ENCODE results near the gene SDC3.

The SDC3 gene

GRCh38 chr1:30855686-30856259, 52.8 kb downstream of the SDC3 start:
- in situ Hi-C loops (cut with MboI; ENCODE audit: low sequenced_read_pairs) = no loop called here

GRCh38 chr1:30853350-30853749, 55.2 kb downstream of the SDC3 start:
- in situ Hi-C loops (cut with MboI; ENCODE audit: low sequenced_read_pairs) = no loop called here

- in situ Hi-C loops (cut with MboI; ENCODE audit: low sequenced_read_pairs) = no loop called here
Observed at GRCh38 chr1:30852026-30852425, 56.5 kb downstream of the SDC3 start.

GRCh38 chr1:30851286-30851685, 57.3 kb downstream of the SDC3 start:
- in situ Hi-C loops (cut with MboI; ENCODE audit: low sequenced_read_pairs) = no loop called here

GRCh38 chr1:30850607-30851006, 58.0 kb downstream of the SDC3 start:
- in situ Hi-C loops (cut with MboI; ENCODE audit: low sequenced_read_pairs) = no loop called here

GRCh38 chr1:30848130-30848529, 60.4 kb downstream of the SDC3 start:
- in situ Hi-C loops (cut with MboI; ENCODE audit: low sequenced_read_pairs) = no loop called here

- in situ Hi-C loops (cut with MboI; ENCODE audit: low sequenced_read_pairs) = no loop called here
Observed at GRCh38 chr1:30847358-30847972, 61.1 kb downstream of the SDC3 start.

- in situ Hi-C loops (cut with MboI; ENCODE audit: low sequenced_read_pairs) = no loop called here
Observed at GRCh38 chr1:30846587-30846986, 62.0 kb downstream of the SDC3 start.

GRCh38 chr1:30845904-30846290, 62.7 kb downstream of the SDC3 start:
- in situ Hi-C loops (cut with MboI; ENCODE audit: low sequenced_read_pairs) = no loop called here

- in situ Hi-C loops (cut with MboI; ENCODE audit: low sequenced_read_pairs) = no loop called here
Observed at GRCh38 chr1:30845237-30845903, 63.2 kb downstream of the SDC3 start.

- in situ Hi-C loops (cut with MboI; ENCODE audit: low sequenced_read_pairs) = no loop called here
Observed at GRCh38 chr1:30844631-30845030, 63.9 kb downstream of the SDC3 start.

- in situ Hi-C loops (cut with MboI; ENCODE audit: low sequenced_read_pairs) = no loop called here
Observed at GRCh38 chr1:30842697-30843354, 65.7 kb downstream of the SDC3 start.

GRCh38 chr1:30840904-30841598, 67.5 kb downstream of the SDC3 start:
- in situ Hi-C loops (cut with MboI; ENCODE audit: low sequenced_read_pairs) = no loop called here

- in situ Hi-C loops (cut with MboI; ENCODE audit: low sequenced_read_pairs) = no loop called here
Observed at GRCh38 chr1:30839827-30840359, 68.7 kb downstream of the SDC3 start.

- in situ Hi-C loops (cut with MboI; ENCODE audit: low sequenced_read_pairs) = no loop called here
Observed at GRCh38 chr1:30838996-30839395, 69.6 kb downstream of the SDC3 start.

- in situ Hi-C loops (cut with MboI; ENCODE audit: low sequenced_read_pairs) = no loop called here
Observed at GRCh38 chr1:30837653-30838052, 70.9 kb downstream of the SDC3 start.

GRCh38 chr1:30834253-30834652, 74.3 kb downstream of the SDC3 start:
- in situ Hi-C loops (cut with MboI; ENCODE audit: low sequenced_read_pairs) = no loop called here

GRCh38 chr1:30830537-30830936, 78.0 kb downstream of the SDC3 start:
- in situ Hi-C loops (cut with MboI; ENCODE audit: low sequenced_read_pairs) = no loop called here

- in situ Hi-C loops (cut with MboI; ENCODE audit: low sequenced_read_pairs) = no loop called here
Observed at GRCh38 chr1:30829889-30830288, 78.7 kb downstream of the SDC3 start.

GRCh38 chr1:30824736-30825429, 83.7 kb downstream of the SDC3 start:
- in situ Hi-C loops (cut with MboI; ENCODE audit: low sequenced_read_pairs) = no loop called here

Measured in HL-60/S4 (cell line).